Progenitor cell of endocrine pancreas (in vitro differentiated cells): Measurements from ENCODE around the gene GABRR2. TPM values are rescaled to one million over a fixed set of nuclear protein-coding genes. Genes with fewer than 3 reads are reported as not detected.

Experiments
- DNase-seq: peaks from one replicate; pipeline ENCODE4 v3.0.0; 2021; ENCODE audit warnings: low spot score; ENCODE audit not compliant: unreplicated experiment
- H3K27ac Mint-ChIP-seq: 2 replicates; pipeline ENCODE4 v1.8.0; 2021; ENCODE audit warnings: mild to moderate bottlenecking, moderate library complexity, mixed read lengths
- H3K27me3 Mint-ChIP-seq: 2 replicates; pipeline ENCODE4 v1.8.0; 2021; ENCODE audit warnings: mixed read lengths
- H3K36me3 Mint-ChIP-seq: 2 replicates; pipeline ENCODE4 v1.8.0; 2022; ENCODE audit warnings: mixed read lengths; ENCODE audit not compliant: insufficient read depth
- H3K4me1 Mint-ChIP-seq: 2 replicates; pipeline ENCODE4 v1.8.0; 2021; ENCODE audit warnings: low read depth, mixed read lengths
- H3K4me3 Mint-ChIP-seq: 2 replicates; pipeline ENCODE4 v1.8.0; 2021; ENCODE audit warnings: low read depth, mild to moderate bottlenecking, moderate library complexity, mixed read lengths
- H3K9me3 Mint-ChIP-seq: 2 replicates; pipeline ENCODE4 v1.8.0; 2021; ENCODE audit warnings: low read depth, mixed read lengths
- total RNA-seq: library from RNA; stranded (reverse); gene quantifications from 2 replicates; pipeline ENCODE4 v1.2.1, GENCODE V29; 2021
- TF ChIP-seq, protein P1 (sequence below): fragments of 200-600 bp; sonication (generic); IDR thresholded peaks from one replicate; pipeline ENCODE4 v1.5.0; 2021; ENCODE audit warnings: antibody characterized with exemption, mild to moderate bottlenecking; ENCODE audit not compliant: unreplicated experiment

Gene GABRR2
- total RNA-seq, 1 donor from 2014 or later: 0.53 TPM

DNA sequence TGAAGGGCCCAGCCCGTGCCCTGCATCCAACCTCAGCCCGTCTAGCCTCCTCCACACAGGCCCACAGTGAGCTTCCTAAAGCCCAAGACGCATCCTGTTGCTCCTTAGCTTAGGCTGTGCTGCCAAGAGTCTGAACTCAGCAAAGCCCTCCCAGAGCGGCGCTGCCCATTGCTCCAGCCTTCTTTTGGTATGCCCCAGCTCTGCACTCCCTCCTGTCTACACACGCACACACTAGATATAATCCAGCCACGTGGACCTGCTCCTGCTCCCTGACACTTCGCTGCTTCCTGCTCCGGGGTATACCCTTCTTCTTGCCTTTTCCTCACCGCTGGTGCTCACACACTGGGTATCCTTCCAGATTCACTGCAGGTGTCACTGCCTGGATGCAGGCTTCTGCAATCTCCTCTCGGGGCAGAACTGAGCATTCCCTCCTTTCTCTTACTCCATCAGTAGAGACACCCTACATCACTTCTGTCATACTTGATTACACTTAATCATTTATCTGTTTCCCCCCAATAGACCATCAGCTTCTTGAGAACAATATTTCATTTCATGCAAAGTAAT, 23.8 kb downstream of the GABRR2 start:
- Mint-ChIP-seq H3K4me3 (no peak overlapping the region), H3K36me3 (no peaks in the 10 kb centered on the region), H3K4me1 (peaks cover 1% of the 10 kb centered on the region), H3K9me3 (peaks cover 3% of the 10 kb centered on the region), H3K27ac (no peak overlapping the region), H3K27me3 (peaks cover 12% of the 10 kb centered on the region)
- DNase-seq: no peak
- TF ChIP-seq, protein P1, sequence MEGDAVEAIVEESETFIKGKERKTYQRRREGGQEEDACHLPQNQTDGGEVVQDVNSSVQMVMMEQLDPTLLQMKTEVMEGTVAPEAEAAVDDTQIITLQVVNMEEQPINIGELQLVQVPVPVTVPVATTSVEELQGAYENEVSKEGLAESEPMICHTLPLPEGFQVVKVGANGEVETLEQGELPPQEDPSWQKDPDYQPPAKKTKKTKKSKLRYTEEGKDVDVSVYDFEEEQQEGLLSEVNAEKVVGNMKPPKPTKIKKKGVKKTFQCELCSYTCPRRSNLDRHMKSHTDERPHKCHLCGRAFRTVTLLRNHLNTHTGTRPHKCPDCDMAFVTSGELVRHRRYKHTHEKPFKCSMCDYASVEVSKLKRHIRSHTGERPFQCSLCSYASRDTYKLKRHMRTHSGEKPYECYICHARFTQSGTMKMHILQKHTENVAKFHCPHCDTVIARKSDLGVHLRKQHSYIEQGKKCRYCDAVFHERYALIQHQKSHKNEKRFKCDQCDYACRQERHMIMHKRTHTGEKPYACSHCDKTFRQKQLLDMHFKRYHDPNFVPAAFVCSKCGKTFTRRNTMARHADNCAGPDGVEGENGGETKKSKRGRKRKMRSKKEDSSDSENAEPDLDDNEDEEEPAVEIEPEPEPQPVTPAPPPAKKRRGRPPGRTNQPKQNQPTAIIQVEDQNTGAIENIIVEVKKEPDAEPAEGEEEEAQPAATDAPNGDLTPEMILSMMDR: no peak

DNA sequence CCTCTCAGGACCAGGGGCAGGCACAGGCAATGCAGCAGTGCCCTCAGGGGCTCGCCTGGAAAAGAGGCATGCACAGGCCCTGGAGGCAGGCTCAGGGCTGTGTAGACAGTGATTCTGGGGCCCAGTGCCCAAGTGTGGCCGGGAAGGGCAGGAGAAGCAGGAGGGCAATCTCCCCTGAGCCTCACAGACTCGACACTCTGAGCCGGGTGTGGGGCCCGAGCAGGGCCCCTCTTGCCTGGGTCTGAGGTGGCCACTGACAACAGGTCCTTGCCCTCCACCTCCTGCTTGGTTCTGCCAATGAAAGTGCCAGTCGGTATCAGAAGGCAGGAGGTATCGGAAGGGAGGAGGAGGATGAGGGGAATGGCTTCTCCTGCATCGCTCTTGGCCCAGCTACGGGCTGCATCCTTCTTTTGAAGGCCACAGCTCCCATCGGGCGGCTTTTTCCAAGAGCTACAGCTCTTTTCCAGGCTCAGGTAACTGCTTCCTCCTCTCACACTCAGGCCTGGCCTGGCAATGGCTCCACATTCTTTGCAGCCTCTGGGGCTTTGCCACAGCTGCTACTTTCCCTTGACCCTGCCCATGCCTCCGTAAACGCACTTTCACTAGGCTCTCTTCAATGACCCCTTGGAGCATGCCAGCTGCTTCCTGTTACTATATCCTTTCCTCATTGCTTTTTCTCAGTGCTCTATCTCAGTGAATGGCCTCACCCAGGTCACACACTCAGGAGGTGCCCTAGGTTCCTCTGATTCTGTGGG, 24.5 kb downstream of the GABRR2 start:
- Mint-ChIP-seq H3K27ac (no peak overlapping the region), H3K27me3 (peaks cover 12% of the 10 kb centered on the region), H3K36me3 (no peaks in the 10 kb centered on the region), H3K4me3 (no peak overlapping the region), H3K9me3 (peaks cover 3% of the 10 kb centered on the region), H3K4me1 (peaks cover 1% of the 10 kb centered on the region)
- TF ChIP-seq, protein P1: no peak
- no peak for DNase-seq

DNA sequence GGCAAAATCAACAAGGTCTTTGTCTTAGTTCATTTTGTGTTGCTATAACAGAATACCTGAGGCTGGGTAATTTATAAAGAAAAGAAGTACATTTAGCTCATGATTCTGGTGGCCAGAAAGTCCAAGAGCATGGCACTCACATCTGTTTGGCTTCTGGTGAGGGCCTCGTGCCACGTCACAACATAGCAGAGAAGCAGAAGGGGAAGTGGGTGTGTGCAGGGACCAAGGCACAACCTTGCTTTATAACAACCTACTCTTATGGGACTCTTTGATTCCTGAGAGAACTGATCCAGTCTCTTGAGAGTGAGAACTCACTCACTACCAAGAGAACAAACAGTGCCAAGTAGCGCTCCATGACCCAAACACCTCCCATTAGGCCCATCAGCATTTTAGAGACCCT, 25.4 kb downstream of the GABRR2 start:
- TF ChIP-seq, protein P1: no peak
- Mint-ChIP-seq H3K4me1 (peaks cover 1% of the 10 kb centered on the region), H3K4me3 (no peak overlapping the region), H3K9me3 (no peaks in the 10 kb centered on the region), H3K27me3 (peaks cover 12% of the 10 kb centered on the region), H3K27ac (no peak overlapping the region), H3K36me3 (no peaks in the 10 kb centered on the region)
- DNase-seq: no peak

DNA sequence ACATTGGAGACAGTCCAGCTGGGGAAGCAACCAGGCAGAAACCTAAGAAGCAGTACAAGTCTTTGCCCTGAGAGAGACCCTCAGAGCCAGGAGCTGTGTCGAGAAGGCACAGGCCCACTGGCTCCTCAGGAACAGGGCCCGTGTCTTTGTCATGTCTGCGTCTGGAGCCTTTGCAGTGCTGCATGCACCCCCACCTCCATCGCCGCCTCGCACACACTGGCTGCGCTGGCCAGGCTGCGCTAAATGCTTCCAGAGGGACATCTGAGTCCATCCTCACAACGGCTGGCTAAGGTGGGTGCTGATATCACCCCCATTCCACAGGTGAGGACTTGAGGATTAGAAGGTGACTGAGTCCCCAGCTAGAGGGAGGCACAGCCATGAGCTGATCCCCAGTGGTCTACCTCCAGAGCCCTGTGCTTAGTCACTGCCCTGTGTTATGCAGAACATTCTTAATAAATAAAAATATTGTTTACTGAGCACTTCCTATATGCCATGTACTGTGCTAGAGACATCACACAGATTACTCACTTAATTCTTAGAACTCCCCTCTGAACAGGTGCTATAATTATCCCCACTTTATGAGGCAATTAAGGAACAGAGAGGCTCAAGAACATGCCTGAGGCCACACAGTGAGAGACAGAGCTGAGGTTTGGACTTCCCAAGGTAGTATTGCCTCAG, 27.6 kb downstream of the GABRR2 start:
- Mint-ChIP-seq H3K36me3 (no peaks in the 10 kb centered on the region), H3K27ac (no peak overlapping the region), H3K9me3 (no peaks in the 10 kb centered on the region), H3K4me1 (peaks cover 1% of the 10 kb centered on the region), H3K4me3 (no peak overlapping the region), H3K27me3 (peaks cover 12% of the 10 kb centered on the region)
- TF ChIP-seq, protein P1: no peak
- no peak for DNase-seq

DNA sequence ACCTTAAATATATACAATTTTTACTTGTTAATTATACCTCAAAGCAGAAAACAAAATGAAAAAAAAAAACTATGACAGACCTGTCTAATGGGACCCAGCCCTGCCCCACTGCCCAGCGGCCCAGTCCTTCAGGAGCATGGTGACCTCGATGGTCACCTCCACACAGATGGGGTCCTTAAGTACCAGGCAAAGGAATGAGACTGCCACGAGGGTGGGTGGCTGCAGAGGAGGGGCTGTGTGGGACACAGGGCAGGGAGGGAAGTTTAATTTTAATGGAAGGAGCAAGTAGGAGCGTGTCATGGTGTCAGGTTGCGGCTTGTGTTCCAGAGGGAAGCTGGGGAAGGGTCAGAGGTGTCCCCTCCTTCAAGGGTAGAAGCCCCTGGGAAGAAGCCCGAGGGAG, 28.6 kb downstream of the GABRR2 start:
- no peak for DNase-seq
- H3K27ac Mint-ChIP-seq: no peak overlapping the region
- H3K4me3 Mint-ChIP-seq: no peak overlapping the region
- TF ChIP-seq, protein P1: no peak
- no peaks in the 10 kb centered on the region for H3K9me3 Mint-ChIP-seq
- no peaks in the 10 kb centered on the region for H3K36me3 Mint-ChIP-seq
- peaks cover 14% of the 10 kb centered on the region for H3K27me3 Mint-ChIP-seq
- H3K4me1 Mint-ChIP-seq: peaks cover 1% of the 10 kb centered on the region
